Embryonic facial prominence (tissue), 1 donor: ENCODE data around the gene HDAC7.

Source experiments
- DNase-seq: peaks from one replicate; pipeline ENCODE4 v3.0.0-alpha.2; 2016; ENCODE audit errors: extremely low spot score

The HDAC7 gene

GRCh38 chr12:47778881-47779280 lies 40.8 kb downstream of the HDAC7 start:
- no peak for DNase-seq

GRCh38 chr12:47777741-47778558 lies 41.8 kb downstream of the HDAC7 start:
- DNase-seq: no peak

GRCh38 chr12:47777151-47777550 lies 42.6 kb downstream of the HDAC7 start:
- DNase-seq: no peak

GRCh38 chr12:47776471-47777143 lies 43.1 kb downstream of the HDAC7 start:
- no peak for DNase-seq

GRCh38 chr12:47775100-47775911 lies 44.4 kb downstream of the HDAC7 start:
- no peak for DNase-seq

GRCh38 chr12:47774663-47775062 lies 45.0 kb downstream of the HDAC7 start:
- no peak for DNase-seq

- no peak for DNase-seq
Measured at GRCh38 chr12:47773858-47774580, 45.7 kb downstream of the HDAC7 start.

- DNase-seq: peak; percentile 27
Measured at GRCh38 chr12:47773062-47773857, 46.4 kb downstream of the HDAC7 start, which contains the start of gene SLC48A1. SLC48A1 (plus strand) TSS chr12:47773238; CDS start chr12:47773305, 67 bp downstream.

- DNase-seq: no peak
Measured at GRCh38 chr12:47772738-47773061, 47.0 kb downstream of the HDAC7 start.

GRCh38 chr12:47772094-47772660 lies 47.5 kb downstream of the HDAC7 start:
- no peak for DNase-seq

- no peak for DNase-seq
Measured at GRCh38 chr12:47771304-47771703, 48.4 kb downstream of the HDAC7 start.

GRCh38 chr12:47770086-47770726 lies 49.5 kb downstream of the HDAC7 start:
- DNase-seq: no peak

- no peak for DNase-seq
Measured at GRCh38 chr12:47769234-47770085, 50.2 kb downstream of the HDAC7 start.

GRCh38 chr12:47768323-47768811 lies 51.3 kb downstream of the HDAC7 start:
- no peak for DNase-seq

- DNase-seq: no peak
Measured at GRCh38 chr12:47767216-47767724, 52.4 kb downstream of the HDAC7 start.

- no peak for DNase-seq
Measured at GRCh38 chr12:47766502-47767215, 53.0 kb downstream of the HDAC7 start.

- DNase-seq: no peak
Measured at GRCh38 chr12:47763481-47764346, 56.0 kb downstream of the HDAC7 start.
